MV-4-11 (cell line): ENCODE measurements around the gene SNRPB.
"Not testable (repeated sequence)": the region's sequence is repeated elsewhere in the genome, so short reads cannot be mapped to it uniquely, and the experiment has no call there.

Experiments used
- DNase-seq: peaks from one replicate; lab custom pipeline; 2025; lab: John Stamatoyannopoulos, UW

SNRPB gene

DNA sequence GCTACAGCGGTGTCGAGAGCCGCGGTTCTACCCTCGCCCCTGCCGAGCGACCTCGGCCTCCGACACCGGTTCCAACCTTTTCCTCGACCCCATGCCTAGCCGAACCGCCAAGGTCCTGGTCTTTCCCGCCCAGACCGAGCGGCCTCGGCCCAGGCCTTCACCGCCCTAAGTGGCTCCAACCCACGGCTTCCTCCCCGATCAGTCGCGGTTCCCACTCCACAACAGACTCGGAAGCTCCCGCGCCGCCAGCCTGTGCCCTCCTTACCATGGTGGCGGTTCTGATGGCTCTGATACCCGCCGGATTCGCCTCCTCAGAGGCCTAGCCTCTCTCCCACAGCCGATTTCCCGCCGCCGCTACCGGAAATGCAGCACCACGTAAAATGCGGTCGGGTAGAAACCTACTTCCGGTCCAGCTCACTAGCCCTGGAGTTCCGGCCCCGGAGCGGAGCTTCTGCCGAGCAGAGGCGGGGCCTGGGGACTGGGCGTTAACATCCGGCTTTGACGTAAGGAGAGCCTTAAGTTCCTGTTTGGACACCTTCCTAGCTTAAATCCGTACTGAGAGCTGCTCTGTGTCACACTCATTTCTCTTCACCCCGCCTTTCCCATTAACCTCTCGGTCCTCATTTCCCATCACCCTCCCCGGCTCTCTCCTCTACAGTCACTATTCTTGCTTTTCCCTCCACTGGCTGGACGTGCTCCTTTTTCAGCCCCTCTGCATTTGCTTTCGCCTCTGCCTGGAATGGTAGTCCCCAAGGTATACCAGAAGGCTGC, at the start of gene SNRPB:
Gene SNRPB, minus strand, starts transcription at position 367 of the 771 bp plus-strand sequence. Its CDS starts 99 bp downstream, at position 268.
- peak; percentile 99 for DNase-seq

DNA sequence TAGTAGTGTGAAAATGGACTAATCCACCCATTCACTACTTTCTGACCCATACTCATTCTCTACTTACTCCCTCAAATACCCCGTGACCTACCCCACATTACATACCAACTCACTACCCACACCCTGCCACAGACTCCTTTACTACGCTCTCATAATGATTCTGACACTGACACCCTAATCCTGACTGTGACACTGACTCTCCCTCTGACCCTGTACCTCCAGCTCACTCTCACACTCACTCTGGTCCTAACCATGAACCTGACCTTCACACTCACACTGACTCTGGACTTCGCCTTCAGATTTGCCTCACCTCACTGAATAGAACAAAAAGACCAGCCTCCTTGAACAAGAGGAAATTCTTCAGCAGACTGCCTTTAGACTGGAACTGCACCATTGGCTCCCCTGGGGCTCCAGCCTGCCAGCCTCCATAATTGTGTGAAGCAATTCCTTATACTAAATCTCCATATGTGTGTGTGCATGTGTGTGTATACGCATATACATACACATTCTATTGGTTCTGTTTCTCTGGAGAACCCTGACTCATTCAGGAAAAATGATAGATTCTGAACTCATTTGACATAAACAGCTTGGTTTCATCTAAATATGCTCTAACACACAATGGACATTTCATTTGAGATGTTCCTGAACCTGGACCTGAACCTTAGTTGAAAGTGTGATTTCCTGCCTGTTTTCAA, 48.7 kb upstream of the SNRPB start:
- DNase-seq = no peak

- no peak for DNase-seq
These were observed 48.0 kb upstream of the SNRPB start for GRCh38 chr20:2518558-2518957.

DNA sequence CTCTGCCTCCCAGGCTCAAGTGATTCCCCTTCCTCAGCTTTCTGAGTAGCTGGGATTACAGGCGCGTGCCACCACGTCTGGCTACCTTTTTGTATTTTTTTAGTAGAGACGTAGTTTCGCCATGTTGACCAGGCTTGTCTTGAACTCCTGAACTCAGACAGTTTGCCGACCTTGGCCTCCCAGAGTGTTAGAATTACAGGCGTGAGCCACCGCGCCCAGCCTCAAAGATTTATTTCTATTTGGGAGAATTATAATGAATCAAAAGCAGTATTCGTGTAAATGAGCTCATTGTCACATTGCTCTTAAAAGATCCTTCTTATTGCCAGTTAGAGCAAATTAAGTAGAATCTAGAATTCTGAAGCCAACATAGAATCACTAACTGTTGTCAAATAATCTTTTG, 47.5 kb upstream of the SNRPB start:
- no peak for DNase-seq

DNA sequence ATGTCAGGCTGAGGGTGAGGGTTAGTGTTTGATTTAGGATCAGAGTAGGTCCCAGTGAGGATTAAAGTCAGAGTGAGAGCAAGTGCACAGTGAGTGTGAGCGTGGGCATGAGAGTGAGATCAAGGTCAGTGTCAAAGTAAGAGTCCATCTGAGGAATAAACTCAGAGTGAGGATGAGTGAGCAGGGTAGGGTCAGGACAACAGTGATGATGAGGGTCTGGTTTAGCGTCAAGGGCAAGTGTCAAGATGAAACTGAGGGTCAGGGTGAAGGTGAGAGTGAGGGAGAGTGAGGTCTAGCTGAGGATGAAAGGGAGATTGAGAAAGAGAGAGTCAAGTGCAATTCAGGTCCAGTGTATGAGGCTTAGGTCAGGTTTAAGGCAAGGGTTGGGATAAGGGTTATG, 45.8 kb upstream of the SNRPB start:
- no peak for DNase-seq

DNA sequence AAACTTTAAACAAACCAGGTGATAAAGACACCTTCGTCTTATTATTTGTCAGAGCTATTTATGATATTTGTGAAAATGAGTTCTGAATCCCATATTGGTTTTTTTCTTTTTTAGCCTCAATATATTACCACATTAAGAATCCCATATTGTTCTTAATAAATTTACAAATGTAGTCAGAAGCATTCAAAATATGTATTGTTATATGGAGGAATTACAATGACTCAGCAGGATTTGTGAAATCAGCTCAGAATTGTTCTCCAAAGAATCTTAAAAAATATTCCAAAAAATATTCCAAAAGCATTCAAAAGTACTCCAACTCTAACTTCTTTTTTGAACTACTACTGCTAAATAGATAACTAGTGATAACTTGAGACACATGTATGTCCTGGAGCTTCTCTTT, 44.6 kb upstream of the SNRPB start:
- DNase-seq = no peak

DNA sequence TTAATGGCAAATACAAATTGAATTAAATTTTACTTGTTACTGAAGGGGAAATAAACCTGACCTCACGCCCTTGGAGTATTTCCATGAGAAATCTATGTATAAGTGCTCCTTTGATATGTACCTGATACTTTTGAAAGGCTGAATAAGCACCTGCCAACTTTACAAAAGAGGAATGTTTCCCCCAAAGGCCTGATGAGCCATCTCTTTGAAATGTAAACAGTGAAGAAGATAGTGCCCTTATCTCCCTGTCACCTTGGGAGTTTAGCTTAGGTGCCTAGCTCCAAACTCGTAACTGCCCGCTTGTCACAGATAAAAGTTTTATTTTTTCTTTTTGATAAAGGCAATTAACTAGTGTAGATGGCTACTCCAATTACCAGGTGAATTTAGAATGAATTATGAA, 39.2 kb upstream of the SNRPB start:
- DNase-seq = no peak

DNA sequence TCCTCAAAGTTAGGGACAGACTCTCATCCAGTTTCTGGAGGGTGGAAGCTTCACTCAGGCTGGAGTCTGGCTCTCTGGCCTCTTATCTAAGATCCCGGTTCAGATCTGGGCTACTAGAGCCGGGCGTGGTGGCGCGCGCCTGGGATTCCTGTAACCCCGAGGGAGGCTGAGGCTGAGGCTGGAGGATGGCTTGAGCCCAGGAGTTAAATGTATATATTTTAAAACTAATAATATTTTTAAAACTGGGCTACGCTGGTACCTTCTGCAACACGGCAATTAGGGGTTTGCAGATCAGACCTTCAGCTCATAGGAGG, 38.8 kb upstream of the SNRPB start:
- no peak for DNase-seq

DNA sequence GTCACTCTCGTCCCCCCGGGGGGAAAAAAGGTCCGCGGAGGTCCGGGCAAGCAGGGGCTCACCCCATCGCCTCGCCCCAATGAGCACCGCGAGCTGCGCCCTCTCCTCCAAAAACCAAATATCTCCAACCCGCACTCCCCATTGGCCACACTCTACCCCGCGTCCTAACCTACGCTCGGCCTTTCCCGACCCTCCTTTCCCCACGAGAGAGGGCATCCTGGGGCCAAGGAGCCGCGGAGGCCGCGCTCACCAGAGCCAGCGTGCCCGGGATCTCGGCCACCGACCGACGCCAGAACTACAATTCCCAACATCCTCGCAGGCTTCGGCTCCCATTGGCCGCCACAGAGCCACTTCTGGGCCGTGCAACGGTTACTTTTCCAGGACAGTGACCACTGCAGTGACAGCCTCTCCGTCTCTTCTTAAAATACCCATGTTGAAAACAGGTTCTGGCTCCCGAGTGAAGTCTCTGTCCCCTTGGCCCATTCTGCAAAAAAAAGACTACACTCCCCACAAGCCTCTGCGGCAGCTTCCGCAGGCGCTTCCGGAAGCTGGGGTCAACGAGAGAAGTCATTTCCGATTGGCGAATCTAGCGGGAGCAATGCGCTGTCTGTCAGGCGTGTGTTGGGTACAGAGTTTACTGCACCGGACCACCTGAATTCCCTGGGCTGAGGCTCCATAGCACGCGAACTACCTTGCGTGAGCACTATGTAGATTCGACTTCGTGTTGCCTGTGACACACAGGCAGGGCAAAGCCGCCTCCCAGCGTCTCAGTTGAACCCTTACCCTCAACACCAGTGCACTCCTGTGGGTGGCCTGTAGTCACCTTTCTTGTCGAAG, 38.3 kb upstream of the SNRPB start, which contains the start of gene ZNF343:
Gene ZNF343, minus strand, starts transcription at position 285 of the 837 bp plus-strand sequence. CDS start 15,020 bp downstream, outside the sequence.
- DNase-seq = peak; percentile 77

DNA sequence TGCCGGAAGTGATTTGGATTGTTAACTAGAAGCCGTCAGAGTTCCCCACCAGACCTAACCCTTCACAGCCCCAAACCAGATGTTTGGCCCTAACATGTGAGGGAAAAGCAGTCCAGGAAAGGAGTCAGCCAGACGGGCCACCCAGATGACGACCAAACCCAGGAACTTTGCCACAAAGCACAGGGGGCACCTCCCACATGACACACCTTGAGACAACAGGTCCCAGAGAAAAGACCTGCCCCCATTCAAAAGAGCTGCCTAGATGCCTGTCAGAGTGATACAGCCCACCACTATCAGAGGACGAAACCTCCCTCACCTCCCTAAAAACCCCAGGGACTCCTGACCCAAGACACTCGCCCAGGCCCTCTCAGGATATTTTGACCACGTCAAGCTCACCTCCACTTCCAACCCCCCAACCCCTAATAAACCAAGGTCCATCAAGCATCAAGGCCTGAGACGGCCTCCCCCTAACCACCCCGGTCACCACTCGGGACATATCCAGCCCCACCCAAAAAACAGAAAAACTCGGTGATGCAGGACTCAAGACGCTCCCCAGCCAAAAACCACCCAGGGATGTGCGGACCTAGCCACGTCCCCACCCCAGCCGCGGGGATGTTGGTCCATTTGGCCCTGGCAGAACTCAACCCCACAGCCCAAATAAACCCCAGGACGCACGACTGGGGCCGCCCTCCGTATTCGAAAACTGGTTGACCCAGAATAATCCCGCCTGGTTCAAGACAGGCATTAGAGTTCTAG, 37.5 kb upstream of the SNRPB start:
- no peak for DNase-seq

DNA sequence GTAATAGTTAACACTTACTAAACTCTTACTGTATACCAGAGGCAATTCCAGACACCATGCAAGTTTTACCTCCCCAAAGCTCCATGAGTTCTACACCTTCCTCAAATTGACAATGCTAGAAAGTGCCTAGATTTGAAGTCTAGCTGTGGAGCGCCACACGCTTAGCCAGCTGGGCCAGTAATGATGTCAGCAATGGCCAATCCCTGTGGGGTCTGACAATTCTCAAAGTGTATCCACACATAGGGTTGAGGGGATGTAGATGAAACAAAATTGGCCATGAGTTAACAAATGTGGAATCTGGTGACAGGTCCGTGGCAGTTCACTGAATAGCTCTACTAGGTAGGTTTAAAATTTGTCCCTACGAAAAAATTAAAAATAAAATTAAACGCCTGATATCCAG, 36.9 kb upstream of the SNRPB start:
- DNase-seq = no peak

- not testable (repeated sequence) for DNase-seq
These were observed 35.8 kb upstream of the SNRPB start for GRCh38 chr20:2506426-2506825.

- not testable (repeated sequence) for DNase-seq
These were observed 34.2 kb upstream of the SNRPB start for GRCh38 chr20:2504803-2505202.

DNA sequence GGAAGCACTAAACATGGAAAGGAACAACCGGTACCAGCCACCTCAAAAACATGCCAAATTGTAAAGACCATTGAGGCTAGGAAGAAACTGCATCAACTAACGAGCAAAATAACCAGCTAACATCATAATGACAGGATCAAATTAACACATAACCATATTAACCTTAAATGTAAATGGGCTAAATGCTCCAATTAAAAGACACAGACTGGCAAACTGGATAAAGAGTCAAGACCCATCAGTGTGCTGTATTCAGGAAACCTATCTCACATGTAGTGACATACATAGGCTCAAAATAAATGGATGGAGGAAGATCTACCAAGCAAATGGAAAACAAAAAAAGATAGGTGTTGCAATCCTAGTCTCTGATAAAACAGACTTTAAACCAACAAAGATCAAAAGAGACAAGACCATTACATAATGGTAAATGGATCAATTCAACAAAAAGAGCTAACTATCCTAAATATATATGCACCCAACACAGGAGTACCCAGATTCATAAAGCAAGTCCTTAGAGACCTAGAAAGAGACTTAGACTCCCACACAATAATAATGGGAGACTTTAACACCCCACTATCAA, 32.3 kb upstream of the SNRPB start:
- not testable (repeated sequence) for DNase-seq

DNA sequence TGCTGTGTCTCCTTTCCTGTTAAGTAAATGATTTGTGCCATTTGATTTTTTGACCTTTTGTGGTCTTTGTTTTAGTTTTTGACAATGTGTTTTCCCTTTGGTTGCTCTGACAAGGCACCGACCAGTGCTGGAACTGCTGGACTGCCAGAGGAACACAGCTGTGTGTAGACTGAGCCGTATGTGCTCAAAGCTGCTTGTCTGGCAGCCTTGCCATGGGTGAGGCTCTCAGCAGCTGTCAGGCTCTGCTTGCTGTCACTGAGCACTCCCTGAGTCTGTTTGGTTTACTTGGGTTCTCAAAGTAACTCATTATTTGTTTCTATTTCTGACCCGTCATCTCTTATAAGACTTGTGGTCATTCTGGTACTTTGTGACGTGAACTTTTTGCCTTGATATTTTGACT, 15.1 kb upstream of the SNRPB start:
- no peak for DNase-seq

DNA sequence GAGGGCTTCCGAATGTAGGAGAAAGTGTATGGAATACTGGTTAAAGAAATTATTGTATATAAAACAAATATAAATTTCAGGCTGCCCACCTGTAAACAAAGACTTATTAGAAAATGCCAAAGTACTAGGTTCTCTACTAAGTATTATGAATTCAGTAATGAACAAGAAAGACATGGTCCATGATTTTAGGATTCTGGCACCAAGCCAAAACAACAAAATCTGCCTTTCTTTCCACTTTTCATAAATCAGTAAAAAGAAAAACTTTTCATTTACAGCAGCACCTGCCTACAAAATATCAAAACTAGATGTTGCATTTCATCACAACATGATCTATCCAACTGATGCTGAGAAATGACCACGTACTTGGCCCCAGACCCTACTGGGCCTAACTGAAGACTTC, 14.5 kb upstream of the SNRPB start:
- DNase-seq = no peak

- no peak for DNase-seq
These were observed 12.9 kb upstream of the SNRPB start for GRCh38 chr20:2483504-2483903.

GRCh38 chr20:2480381-2480780, 9.8 kb upstream of the SNRPB start:
- DNase-seq = no peak

DNA sequence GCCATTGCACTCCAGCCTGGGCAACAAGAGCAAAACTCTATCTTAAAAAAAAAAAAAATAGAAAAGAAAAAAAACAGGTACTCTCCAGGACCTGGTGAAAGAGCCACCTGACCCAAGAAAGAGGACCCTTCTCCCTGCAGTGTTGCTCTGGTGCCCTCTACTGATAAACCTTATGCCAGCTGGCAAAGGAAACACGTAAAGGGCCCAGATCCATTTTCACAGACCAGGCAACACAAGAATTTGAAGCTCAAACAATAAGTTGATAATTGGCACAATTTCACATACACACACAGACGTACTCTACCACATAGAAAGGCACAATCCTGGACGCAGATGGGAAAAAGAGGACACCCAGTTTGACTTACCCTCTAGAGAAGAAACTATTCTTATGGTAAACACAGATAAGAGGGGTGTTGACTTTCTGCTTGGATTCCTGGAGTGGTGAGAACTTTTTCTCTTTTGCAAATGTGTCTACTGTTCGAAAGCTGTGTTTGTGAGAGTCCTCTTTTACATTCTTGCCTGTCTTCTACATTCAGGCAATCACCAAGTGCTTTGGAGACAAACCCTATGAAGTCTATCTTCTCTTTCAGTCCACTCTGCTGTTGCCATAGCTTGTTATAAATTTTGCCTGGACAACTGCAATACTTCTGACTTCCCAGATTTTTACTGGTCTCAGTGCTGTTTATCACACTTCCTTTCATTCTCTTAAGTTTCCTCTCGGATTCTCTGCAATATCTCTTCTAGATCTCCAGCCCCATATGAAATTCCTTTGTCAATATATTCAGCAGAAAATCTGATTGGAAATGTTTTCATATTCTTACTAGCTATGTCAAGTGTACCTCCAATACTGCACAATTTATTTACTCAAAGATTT, 6.4 kb upstream of the SNRPB start:
- DNase-seq = no peak
